Astrocyte (in vitro differentiated cells and primary cell): ENCODE results near the gene SLC13A5. TPM values are rescaled to one million over a fixed set of nuclear protein-coding genes. Genes with fewer than 3 reads are reported as not detected.

Experiments
- DNase-seq: peaks from one replicate; pipeline ENCODE4 v3.0.0-alpha.2; 2010; ENCODE audit warnings: low read depth
- FAIRE-seq: peaks from 2 replicates; lab custom pipeline; 2011; peaks lifted over from hg19 to GRCh38; lab: Jason Lieb, UNC
- H2AFZ ChIP-seq: 2 replicates; pipeline ENCODE4 v1.6.0; 2012; ENCODE audit warnings: low read depth, low read length, inconsistent platforms
- H3K27ac ChIP-seq: 2 replicates; pipeline ENCODE4 v1.5.1; 2011; ENCODE audit warnings: low read depth, low read length, inconsistent platforms
- H3K27me3 ChIP-seq: 2 replicates; pipeline ENCODE4 v1.6.0; 2011; ENCODE audit warnings: low read length, inconsistent platforms; ENCODE audit not compliant: insufficient read depth
- H3K36me3 ChIP-seq: 2 replicates; pipeline ENCODE4 v1.5.1; 2011; ENCODE audit warnings: low read length, inconsistent platforms; ENCODE audit not compliant: insufficient read depth
- H3K4me1 ChIP-seq: 2 replicates; pipeline ENCODE4 v1.5.1; 2011; ENCODE audit warnings: low read length, inconsistent platforms; ENCODE audit not compliant: insufficient read depth
- H3K4me2 ChIP-seq: 2 replicates; pipeline ENCODE4 v1.6.0; 2012; ENCODE audit warnings: low read length, inconsistent platforms
- H3K4me3 ChIP-seq: 2 replicates; pipeline ENCODE4 v1.5.1; 2011; ENCODE audit warnings: low read depth, mild to moderate bottlenecking, low read length, inconsistent platforms; ENCODE audit not compliant: insufficient read depth
- H3K79me2 ChIP-seq: 2 replicates; pipeline ENCODE4 v1.6.0; 2012; ENCODE audit warnings: mild to moderate bottlenecking, low read length, inconsistent platforms; ENCODE audit not compliant: insufficient read depth
- H3K9ac ChIP-seq: 2 replicates; pipeline ENCODE4 v1.6.0; 2012; ENCODE audit warnings: mild to moderate bottlenecking, low read length, inconsistent platforms
- H3K9me3 ChIP-seq: 2 replicates; pipeline ENCODE4 v1.5.1; 2012; ENCODE audit warnings: low read depth, mild to moderate bottlenecking, low read length, inconsistent platforms; ENCODE audit not compliant: insufficient read depth
- H4K20me1 ChIP-seq: 2 replicates; pipeline ENCODE4 v1.6.0; 2012; ENCODE audit warnings: low read length, inconsistent platforms; ENCODE audit not compliant: insufficient read depth
- H3K27ac Mint-ChIP-seq: one replicate; pipeline ENCODE4 v1.8.0; 2021; ENCODE audit warnings: mild to moderate bottlenecking, mixed read lengths; ENCODE audit not compliant: unreplicated experiment
- H3K27me3 Mint-ChIP-seq: one replicate; pipeline ENCODE4 v1.8.0; 2021; ENCODE audit warnings: low read depth, mixed read lengths; ENCODE audit not compliant: unreplicated experiment
- H3K36me3 Mint-ChIP-seq: one replicate; pipeline ENCODE4 v1.8.0; 2021; ENCODE audit warnings: low read depth, mixed read lengths; ENCODE audit not compliant: unreplicated experiment
- H3K4me1 Mint-ChIP-seq: one replicate; pipeline ENCODE4 v1.8.0; 2021; ENCODE audit warnings: low read depth, mixed read lengths; ENCODE audit not compliant: unreplicated experiment
- H3K4me3 Mint-ChIP-seq: one replicate; pipeline ENCODE4 v1.8.0; 2021; ENCODE audit warnings: mild to moderate bottlenecking, moderate library complexity, mixed read lengths; ENCODE audit not compliant: unreplicated experiment
- H3K9me3 Mint-ChIP-seq: one replicate; pipeline ENCODE4 v1.8.0; 2021; ENCODE audit warnings: mild to moderate bottlenecking, mixed read lengths; ENCODE audit not compliant: unreplicated experiment
- EZH2 ChIP-seq: IDR thresholded peaks from 2 replicates; pipeline ENCODE4 v1.6.1; 2012; ENCODE audit warnings: mild to moderate bottlenecking, low read length, inconsistent platforms; ENCODE audit not compliant: insufficient read depth
- total RNA-seq: library from RNA; stranded (reverse); gene quantifications from 2 replicates; pipeline ENCODE4 v1.2.1, GENCODE V29; 2021
- TF ChIP-seq, protein P1 (sequence below): IDR thresholded peaks from 2 replicates; pipeline ENCODE4 v1.5.1; 2011; ENCODE audit warnings: low read depth, mild to moderate bottlenecking, inconsistent platforms, low read length, moderate library complexity; ENCODE audit not compliant: insufficient read depth

SLC13A5 gene
- total RNA-seq, 1 donor from 2014 or later, result 6.9 TPM

DNA sequence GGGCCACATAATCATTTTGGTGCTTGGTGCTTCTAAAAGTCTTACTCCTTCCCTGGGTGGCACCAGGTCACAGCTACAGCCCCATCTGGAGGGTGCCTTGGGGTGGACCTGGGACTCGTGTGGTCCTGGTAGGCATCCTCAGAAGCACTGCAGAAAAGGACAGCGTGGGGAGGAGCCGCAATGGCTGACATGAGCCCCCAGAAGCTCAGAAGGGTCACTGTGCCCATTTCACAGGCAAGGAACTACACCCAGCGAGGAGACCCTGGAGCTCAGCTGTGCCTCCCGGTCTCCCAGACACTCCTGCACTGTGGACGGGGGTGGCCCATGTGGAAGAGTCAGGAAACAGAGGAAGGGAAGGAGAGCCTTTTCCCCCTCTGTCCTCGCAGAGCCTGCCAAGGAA lies 35.2 kb downstream of the SLC13A5 start:
- peaks cover 3% of the 10 kb centered on the region for H3K9me3 Mint-ChIP-seq
- H3K36me3 ChIP-seq, result no peaks in the 10 kb centered on the region
- H3K27me3 Mint-ChIP-seq, result peaks cover 36% of the 10 kb centered on the region
- H3K4me3 ChIP-seq, result no peak overlapping the region
- no peak for FAIRE-seq
- no peak overlapping the region for H2AFZ ChIP-seq
- no peaks in the 10 kb centered on the region for H3K79me2 ChIP-seq
- H3K4me1 ChIP-seq, result no peaks in the 10 kb centered on the region
- no peak for TF ChIP-seq EZH2
- TF ChIP-seq, protein P1, sequence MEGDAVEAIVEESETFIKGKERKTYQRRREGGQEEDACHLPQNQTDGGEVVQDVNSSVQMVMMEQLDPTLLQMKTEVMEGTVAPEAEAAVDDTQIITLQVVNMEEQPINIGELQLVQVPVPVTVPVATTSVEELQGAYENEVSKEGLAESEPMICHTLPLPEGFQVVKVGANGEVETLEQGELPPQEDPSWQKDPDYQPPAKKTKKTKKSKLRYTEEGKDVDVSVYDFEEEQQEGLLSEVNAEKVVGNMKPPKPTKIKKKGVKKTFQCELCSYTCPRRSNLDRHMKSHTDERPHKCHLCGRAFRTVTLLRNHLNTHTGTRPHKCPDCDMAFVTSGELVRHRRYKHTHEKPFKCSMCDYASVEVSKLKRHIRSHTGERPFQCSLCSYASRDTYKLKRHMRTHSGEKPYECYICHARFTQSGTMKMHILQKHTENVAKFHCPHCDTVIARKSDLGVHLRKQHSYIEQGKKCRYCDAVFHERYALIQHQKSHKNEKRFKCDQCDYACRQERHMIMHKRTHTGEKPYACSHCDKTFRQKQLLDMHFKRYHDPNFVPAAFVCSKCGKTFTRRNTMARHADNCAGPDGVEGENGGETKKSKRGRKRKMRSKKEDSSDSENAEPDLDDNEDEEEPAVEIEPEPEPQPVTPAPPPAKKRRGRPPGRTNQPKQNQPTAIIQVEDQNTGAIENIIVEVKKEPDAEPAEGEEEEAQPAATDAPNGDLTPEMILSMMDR, result no peak
- no peaks in the 10 kb centered on the region for H3K9me3 ChIP-seq
- H3K36me3 Mint-ChIP-seq, result peaks cover 2% of the 10 kb centered on the region
- H3K9ac ChIP-seq, result no peak overlapping the region
- H3K4me3 Mint-ChIP-seq, result no peak overlapping the region
- H3K27ac ChIP-seq, result no peak overlapping the region
- H3K4me2 ChIP-seq, result no peak overlapping the region
- H4K20me1 ChIP-seq, result no peaks in the 10 kb centered on the region
- H3K27me3 ChIP-seq, result peaks cover 15% of the 10 kb centered on the region
- DNase-seq, result no peak
- H3K27ac Mint-ChIP-seq, result no peak overlapping the region
- peaks cover 23% of the 10 kb centered on the region for H3K4me1 Mint-ChIP-seq

DNA sequence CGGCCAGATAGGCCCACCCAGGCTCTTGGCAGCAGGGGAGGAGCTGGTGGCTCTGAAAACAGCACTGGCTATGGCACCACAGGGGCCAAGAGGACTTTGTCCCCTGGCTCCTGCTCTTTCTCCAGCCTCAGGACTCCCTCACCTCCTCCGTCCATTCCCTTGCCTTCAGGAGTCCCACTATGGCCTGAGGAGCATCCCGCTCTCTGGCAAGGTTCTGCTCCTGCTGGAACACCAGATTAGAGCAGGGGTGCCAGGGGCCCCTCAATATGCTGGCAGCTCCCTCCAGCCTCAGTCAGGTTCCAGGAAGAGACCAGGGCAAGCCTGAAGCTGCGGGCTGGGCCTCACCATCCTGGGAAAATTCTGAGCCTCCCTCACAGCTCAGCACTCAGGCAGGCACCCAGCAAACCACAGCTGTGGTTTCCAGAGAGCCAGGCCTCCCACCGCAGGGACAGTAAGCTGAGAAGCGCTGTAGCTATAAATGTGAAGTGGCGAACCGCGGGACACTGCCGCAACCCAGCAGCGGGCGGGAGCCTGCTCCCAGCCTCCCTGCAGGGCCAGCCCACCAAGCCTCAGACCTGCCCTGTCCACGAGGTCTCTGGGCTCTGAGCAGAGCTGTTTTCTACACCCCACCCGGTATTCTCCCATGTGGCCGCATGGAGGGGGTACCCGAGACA lies 35.9 kb downstream of the SLC13A5 start:
- H3K27ac ChIP-seq, result no peak overlapping the region
- no peak overlapping the region for H3K4me2 ChIP-seq
- peaks cover 3% of the 10 kb centered on the region for H3K9me3 Mint-ChIP-seq
- no peak overlapping the region for H3K4me3 ChIP-seq
- peaks cover 2% of the 10 kb centered on the region for H3K36me3 Mint-ChIP-seq
- FAIRE-seq (no peak), DNase-seq (peak; percentile 53)
- H3K9ac ChIP-seq, result no peak overlapping the region
- no peaks in the 10 kb centered on the region for H3K36me3 ChIP-seq
- no peaks in the 10 kb centered on the region for H4K20me1 ChIP-seq
- no peaks in the 10 kb centered on the region for H3K4me1 ChIP-seq
- H3K27ac Mint-ChIP-seq, result peak overlapping the region; percentile 53
- TF ChIP-seq, protein P1, result no peak
- TF ChIP-seq EZH2, result no peak
- no peaks in the 10 kb centered on the region for H3K79me2 ChIP-seq
- peaks cover 23% of the 10 kb centered on the region for H3K4me1 Mint-ChIP-seq
- H3K27me3 ChIP-seq, result peaks cover 15% of the 10 kb centered on the region
- peaks cover 33% of the 10 kb centered on the region for H3K27me3 Mint-ChIP-seq
- no peak overlapping the region for H2AFZ ChIP-seq
- H3K9me3 ChIP-seq, result no peaks in the 10 kb centered on the region
- no peak overlapping the region for H3K4me3 Mint-ChIP-seq

DNA sequence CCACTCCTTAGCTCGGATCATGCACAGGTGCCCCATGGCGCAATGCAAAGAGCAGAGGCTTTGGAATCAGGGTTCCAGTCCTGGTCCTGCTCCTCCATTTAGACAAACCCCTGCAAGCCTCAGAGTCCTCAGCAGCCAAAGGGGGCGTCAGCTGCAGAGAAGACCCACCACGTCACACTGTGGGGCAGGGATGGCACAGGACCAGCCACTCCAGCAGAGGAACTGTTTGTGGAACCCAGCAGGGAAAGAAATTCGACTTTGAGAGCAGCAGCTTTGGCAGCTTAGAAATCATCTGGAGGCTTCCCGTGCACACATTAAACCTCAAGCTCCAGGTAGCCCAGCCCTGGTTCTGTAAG lies 36.4 kb downstream of the SLC13A5 start:
- Histone ChIP-seq H3K27me3 (peaks cover 15% of the 10 kb centered on the region), H3K9ac (no peak overlapping the region), H3K4me3 (no peak overlapping the region), H3K79me2 (no peaks in the 10 kb centered on the region), H4K20me1 (no peaks in the 10 kb centered on the region), H3K4me2 (no peak overlapping the region), H3K27ac (no peak overlapping the region), H2AFZ (no peak overlapping the region), H3K9me3 (no peaks in the 10 kb centered on the region), H3K36me3 (no peaks in the 10 kb centered on the region), H3K4me1 (no peaks in the 10 kb centered on the region)
- no peak for DNase-seq
- Mint-ChIP-seq H3K4me3 (no peak overlapping the region), H3K9me3 (peaks cover 3% of the 10 kb centered on the region), H3K27me3 (peaks cover 28% of the 10 kb centered on the region), H3K27ac (no peak overlapping the region), H3K4me1 (peaks cover 23% of the 10 kb centered on the region), H3K36me3 (peaks cover 2% of the 10 kb centered on the region)
- no peak for FAIRE-seq
- TF ChIP-seq EZH2, result no peak
- TF ChIP-seq, protein P1, result no peak
